NCI-H1105 (cell line): ENCODE measurements around the gene KCNV2.
A peak's percentile ranks its signal among the peaks of the same experiment; 100 is the strongest.
"Not testable (repeated sequence)": the region's sequence is repeated elsewhere in the genome, so short reads cannot be mapped to it uniquely, and the experiment has no call there.

Experiments
- DNase-seq: peaks from one replicate; lab custom pipeline; 2025; lab: John Stamatoyannopoulos, UW

KCNV2 gene

DNA sequence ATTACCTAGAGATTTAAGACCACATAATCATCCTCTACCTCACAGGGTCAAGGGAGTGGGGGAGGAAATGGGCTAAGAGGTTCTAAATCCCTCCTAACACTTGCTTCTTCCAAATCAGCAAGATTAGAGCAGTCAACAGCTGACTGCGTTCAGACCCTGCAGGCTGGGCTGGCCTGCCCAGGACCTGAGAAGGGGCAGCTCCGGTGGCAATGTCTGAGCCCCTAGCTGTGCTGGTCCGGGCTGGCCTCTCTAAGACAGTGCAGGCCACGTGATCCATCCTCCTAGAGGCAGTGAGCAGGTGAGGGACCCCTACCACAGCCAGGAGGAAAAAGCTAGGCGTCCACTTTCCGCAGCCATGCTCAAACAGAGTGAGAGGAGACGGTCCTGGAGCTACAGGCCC, at the start of gene KCNV2:
TSS of gene KCNV2 (plus strand) at position 126 of the 400 bp plus-strand sequence. CDS start at position 356, 230 bp downstream.
- no peak for DNase-seq

DNA sequence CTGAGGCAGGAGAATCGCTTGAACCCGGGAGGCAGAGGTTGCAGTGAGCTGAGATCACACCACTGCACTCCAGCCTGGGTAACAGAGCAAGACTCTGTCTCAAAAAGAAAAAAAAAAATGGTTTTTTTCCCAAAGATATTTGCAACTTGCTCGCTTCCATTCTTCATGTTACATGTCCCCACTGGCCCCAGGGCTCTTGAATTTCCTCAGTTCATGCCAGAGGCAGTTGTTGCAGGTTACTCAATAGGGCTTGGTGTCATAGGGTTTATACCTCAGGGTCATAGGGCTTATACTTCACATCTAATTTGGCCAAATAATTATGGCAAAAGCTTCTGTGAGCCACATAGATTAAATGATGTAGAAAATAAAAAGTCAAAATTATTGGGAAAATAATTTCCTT, 44.1 kb upstream of the KCNV2 start:
- DNase-seq: no peak

GRCh38 chr9:2674141-2674824, 43.0 kb upstream of the KCNV2 start:
- no peak for DNase-seq

- DNase-seq: no peak
Measured at GRCh38 chr9:2675834-2676233, 41.5 kb upstream of the KCNV2 start.

DNA sequence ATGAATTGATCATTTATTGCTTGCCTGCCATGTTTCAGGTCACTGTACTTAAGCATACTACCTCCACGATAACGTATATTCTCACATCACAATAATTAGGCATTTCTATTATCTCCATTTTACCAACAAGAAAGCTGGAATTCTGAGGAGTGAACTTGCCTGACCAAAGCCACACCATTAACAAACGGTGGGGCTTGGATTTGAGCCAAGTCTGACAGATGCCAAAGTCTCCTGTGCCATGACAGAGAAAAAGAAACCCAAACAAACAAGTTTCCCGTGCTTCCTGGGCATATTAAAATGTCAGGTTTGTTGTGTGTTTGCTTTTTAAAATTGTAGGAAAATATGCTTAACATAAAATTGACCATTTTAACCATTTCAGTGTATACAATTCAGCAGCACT, 40.8 kb upstream of the KCNV2 start:
- peak; percentile 70 for DNase-seq

- no peak for DNase-seq
Measured at GRCh38 chr9:2677915-2678889, 39.1 kb upstream of the KCNV2 start.

- no peak for DNase-seq
Measured at GRCh38 chr9:2679011-2679410, 38.3 kb upstream of the KCNV2 start.

DNA sequence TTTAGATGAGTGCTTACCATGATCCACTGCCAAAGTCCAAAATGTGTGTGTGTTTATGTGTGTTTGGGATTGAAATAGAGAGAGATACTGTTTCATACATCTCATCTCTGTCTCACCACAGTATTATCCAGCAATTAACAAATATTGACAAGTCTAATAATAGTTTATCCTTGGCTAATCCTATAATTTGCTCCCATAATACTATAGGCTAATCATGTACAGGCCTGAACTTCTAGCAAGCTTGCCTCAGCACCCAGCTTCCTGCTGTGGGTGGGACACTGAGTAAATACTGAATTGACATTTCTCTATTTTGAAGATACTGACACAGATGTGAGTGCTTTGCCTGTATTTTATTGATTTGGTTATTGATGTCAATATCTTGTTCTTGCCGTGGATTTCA, 35.3 kb upstream of the KCNV2 start:
- DNase-seq: no peak

GRCh38 chr9:2686911-2687310, 30.4 kb upstream of the KCNV2 start:
- DNase-seq: no peak

DNA sequence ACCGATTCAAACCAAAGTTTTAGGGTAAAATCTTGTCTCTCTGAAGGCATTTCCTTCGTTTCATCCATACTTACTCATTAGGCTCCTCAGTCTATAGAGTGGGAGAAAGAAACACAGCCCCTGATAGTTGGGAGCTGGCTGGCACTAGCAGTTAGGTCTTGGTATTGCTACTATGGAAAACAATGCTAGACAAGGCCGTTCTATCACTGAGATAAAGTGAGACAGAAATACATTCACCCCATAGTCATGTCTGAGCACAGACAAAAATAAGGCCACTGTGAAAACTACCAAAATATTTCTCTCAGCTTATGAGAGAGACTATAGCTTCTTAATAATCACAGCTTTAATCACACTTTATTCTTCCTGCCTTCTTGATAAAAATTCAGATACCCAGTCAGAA, 28.7 kb upstream of the KCNV2 start:
- DNase-seq: no peak

DNA sequence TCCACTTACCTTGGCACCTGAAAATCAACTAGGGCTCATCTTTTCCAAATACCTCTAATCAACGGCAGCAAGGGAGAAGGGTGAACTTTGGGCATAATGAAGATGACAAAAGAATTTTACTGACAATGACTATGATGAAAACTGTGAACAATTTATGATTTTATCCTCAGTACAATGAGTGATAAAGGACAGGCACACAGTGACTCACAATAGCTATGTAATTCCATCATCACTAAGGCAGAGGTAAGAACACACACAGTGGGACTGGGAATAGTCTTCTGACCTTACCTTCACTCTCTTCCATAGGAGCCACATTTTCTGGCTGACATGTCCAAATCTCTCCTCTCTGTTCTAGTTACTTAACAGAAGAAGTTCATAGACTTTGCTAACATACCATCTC, 26.1 kb upstream of the KCNV2 start:
- DNase-seq: no peak

DNA sequence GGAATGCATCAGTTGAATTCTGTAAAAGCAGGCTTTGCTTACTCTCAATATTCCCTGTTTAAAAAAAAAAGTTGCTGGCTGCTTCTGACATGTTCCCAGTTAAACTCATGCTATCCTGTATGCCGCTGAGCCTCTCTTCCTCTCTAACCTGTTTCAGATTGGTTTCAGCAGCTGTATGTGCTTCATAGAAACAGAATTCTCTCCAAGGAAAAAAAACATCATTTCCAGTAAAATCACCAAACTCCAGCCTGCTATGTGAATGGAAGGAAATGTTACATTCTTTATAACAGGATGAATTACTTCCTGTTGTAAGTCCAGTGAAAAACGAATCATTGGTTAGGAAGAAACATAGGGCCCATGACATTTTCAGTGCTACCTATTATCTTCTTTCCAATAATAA, 25.7 kb upstream of the KCNV2 start:
- no peak for DNase-seq

DNA sequence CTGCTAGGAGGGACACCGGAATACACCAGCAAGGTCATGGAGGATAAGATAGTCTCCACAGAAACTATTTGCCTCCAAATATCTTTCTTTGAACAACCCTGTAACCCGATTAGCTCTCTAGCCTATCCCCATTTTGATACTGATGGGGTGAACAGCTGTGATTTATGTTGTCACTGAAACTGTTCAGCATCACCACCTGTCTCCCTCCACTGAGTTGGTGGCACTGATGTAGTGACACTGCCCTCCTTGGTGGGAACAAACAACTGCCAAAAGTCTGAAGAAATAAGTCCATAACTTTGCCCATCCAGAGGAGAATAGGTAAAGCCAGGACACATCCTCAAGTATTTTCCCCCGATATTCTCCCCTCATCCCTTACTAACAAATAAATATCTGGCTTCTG, 24.3 kb upstream of the KCNV2 start:
- DNase-seq: no peak

DNA sequence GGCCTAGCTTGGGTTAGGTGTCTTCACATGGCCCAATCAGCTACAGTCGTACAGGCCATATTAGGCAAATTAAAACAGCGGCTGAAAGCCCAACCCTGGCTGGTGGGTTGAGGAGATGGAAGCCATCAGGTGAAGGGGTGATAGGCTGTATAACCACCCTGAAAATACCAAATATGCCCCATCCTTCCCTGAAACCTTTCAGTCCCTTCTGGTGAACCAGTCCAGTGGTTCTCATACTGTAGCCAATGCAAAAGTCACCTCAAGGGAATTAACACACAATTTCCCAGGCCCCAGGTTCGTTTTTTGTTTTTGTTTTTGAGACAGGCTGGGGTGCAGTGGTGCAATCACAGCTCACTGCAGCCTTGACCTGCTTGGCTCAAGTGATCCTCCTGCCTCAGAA, 19.8 kb upstream of the KCNV2 start:
- DNase-seq: no peak

- no peak for DNase-seq
Measured at GRCh38 chr9:2700398-2700797, 16.9 kb upstream of the KCNV2 start.

- DNase-seq: no peak
Measured at GRCh38 chr9:2700909-2701550, 16.3 kb upstream of the KCNV2 start.

DNA sequence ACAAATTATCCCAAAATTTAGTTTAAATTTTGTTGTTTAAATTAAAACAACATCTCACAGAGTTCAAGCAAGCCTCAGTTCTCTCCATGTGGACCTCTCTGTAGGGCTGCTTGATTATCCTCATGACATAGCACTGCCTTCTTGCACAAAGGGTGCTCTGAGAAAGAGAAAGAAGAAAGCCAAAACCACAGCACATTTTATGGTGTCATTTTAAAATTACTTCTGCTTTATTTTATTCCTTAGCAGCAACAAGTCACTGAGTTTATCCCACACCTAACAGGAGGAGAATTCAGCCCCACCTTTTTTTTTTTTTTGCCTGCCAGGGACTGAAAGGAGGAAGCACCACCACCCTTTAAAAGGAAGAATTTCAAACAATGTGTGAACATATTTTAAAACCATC, 12.8 kb upstream of the KCNV2 start:
- no peak for DNase-seq

GRCh38 chr9:2707256-2707655, 10.1 kb upstream of the KCNV2 start:
- not testable (repeated sequence) for DNase-seq

DNA sequence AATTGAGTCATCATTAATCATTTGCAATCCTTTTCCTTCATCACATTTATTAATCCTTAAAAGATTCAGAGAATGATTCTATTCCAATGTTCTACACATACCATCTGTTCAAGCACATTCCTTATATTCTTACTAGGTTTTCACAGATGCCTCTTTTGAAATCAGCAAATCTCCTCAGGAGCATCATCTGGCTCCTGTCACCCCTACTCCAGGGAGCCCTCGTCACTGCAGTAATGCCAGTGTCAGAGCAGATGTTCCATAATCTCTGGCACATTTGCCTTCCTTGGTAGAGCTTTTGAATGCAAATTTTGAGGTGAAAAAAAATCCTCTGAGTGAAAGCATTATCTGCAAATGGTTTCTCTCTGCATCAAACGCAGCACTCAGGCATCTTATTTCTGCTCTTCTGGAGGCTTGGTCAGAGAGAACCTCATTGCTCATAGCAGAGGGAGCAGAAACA, 7.6 kb upstream of the KCNV2 start:
- DNase-seq: no peak

DNA sequence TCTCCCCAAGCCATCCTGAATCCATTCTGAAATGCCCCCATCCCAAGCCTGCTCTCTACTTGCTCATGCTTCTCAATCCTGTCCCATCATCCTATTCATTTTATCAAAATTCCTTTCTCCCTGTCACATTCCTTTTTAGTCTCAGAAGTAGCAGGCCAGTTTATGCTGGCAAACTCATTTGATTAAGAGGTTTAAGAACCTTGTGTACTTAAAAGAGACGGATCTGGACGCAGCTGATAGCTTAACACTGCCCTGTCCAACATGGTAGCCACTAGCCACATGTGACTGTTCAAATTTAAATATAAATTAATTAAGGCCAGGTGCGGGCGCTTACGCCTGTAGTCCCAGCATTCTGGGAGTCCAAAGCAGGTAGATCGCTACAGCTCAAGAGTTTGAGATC, 5.6 kb upstream of the KCNV2 start:
- no peak for DNase-seq

DNA sequence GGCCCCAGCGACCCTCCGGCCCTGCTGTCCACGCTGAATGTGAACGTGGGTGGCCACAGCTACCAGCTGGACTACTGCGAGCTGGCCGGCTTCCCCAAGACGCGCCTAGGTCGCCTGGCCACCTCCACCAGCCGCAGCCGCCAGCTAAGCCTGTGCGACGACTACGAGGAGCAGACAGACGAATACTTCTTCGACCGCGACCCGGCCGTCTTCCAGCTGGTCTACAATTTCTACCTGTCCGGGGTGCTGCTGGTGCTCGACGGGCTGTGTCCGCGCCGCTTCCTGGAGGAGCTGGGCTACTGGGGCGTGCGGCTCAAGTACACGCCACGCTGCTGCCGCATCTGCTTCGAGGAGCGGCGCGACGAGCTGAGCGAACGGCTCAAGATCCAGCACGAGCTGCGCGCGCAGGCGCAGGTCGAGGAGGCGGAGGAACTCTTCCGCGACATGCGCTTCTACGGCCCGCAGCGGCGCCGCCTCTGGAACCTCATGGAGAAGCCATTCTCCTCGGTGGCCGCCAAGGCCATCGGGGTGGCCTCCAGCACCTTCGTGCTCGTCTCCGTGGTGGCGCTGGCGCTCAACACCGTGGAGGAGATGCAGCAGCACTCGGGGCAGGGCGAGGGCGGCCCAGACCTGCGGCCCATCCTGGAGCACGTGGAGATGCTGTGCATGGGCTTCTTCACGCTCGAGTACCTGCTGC, 839 bp downstream of the KCNV2 start:
- no peak for DNase-seq

DNA sequence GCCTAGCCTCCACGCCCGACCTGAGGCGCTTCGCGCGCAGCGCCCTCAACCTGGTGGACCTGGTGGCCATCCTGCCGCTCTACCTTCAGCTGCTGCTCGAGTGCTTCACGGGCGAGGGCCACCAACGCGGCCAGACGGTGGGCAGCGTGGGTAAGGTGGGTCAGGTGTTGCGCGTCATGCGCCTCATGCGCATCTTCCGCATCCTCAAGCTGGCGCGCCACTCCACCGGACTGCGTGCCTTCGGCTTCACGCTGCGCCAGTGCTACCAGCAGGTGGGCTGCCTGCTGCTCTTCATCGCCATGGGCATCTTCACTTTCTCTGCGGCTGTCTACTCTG, 1.4 kb downstream of the KCNV2 start:
- DNase-seq: no peak
